GM12878 (cell line): Measurements from ENCODE around the gene AXDND1. TPM values are rescaled to one million over a fixed set of nuclear protein-coding genes. Genes with fewer than 3 reads are reported as not detected.

Experiments
- ATAC-seq: fragments of 200-7000 bp; cut with Tn5 transposase; 3 replicates; pipeline ENCODE4 v1.9.1; 2020; ENCODE audit warnings: mild to moderate bottlenecking, moderate library complexity
- BruUV-seq: library from RNA; stranded (reverse); fragments of 400-500 nt; replicated peaks from 2 replicates; lab custom pipeline; 2021; lab: Mats Ljungman, UMichigan
- CTCF ChIA-PET: fragments of 300-600 bp; sonication (Branson Sonifier 250); formaldehyde crosslinking; extraction: SDS; loops from one replicate; lab custom pipeline; 2021; ENCODE audit warnings: inconsistent platforms; lab: Yijun Ruan, JAX
- POLR2A ChIA-PET: fragments of 350-600 bp; formaldehyde crosslinking; extraction: SDS; loops from one replicate; lab custom pipeline; 2021; ENCODE audit warnings: inconsistent platforms; lab: Charles Lee
- RAD21 ChIA-PET: fragments of 300-600 bp; sonication (Branson Sonifier 250); formaldehyde crosslinking; loops from one replicate; lab custom pipeline; 2023; ENCODE audit warnings: antibody characterized with exemption; ENCODE audit not compliant: unreplicated experiment; lab: Charles Lee
- SMC1A ChIA-PET: fragments of 300-600 bp; sonication (Branson Sonifier 250); formaldehyde crosslinking; loops from one replicate; lab custom pipeline; 2023; ENCODE audit not compliant: unreplicated experiment, uncharacterized antibody; lab: Charles Lee
- DNase-seq: peaks from one replicate; pipeline ENCODE4 v3.0.0-alpha.2; 2011; ENCODE audit warnings: low read depth, low spot score
- FAIRE-seq: peaks from 3 replicates; lab custom pipeline; 2011; peaks lifted over from hg19 to GRCh38; lab: Jason Lieb, UNC
- H2AFZ ChIP-seq: 2 replicates; pipeline ENCODE4 v1.6.0; 2011; ENCODE audit warnings: low read depth, low read length, control low read depth; ENCODE audit not compliant: control insufficient read depth
- H3K27ac ChIP-seq: 2 replicates; pipeline ENCODE4 v1.5.1; 2011; ENCODE audit warnings: control low read depth; ENCODE audit not compliant: control insufficient read depth, insufficient read depth
- H3K27me3 ChIP-seq, 2 experiments: replicated peaks in 1 of 2; 2 replicates each; pipeline versions ENCODE4 v1.6.0 to v1.6.1; 2011; ENCODE audit warnings: low read length in 1 of 2; ENCODE audit not compliant: control insufficient read depth in 2 of 2, insufficient read depth in 2 of 2
- H3K36me3 ChIP-seq, 2 experiments: 2 replicates each; pipeline ENCODE4 v1.5.1; 2011; ENCODE audit warnings: low read length in 1 of 2; ENCODE audit not compliant: control insufficient read depth in 2 of 2, insufficient read depth in 2 of 2
- H3K4me1 ChIP-seq: 2 replicates; pipeline ENCODE4 v1.6.1; 2011; ENCODE audit warnings: mild to moderate bottlenecking, low read length, moderate library complexity, mixed read lengths; ENCODE audit not compliant: control insufficient read depth, insufficient read depth
- H3K4me2 ChIP-seq: 2 replicates; pipeline ENCODE4 v1.6.0; 2011; ENCODE audit warnings: control low read depth; ENCODE audit not compliant: control insufficient read depth, insufficient read depth
- H3K4me3 ChIP-seq: fragments of 200-600 bp; sonication (generic); 2 replicates; pipeline ENCODE4 v1.5.1; 2016
- H3K79me2 ChIP-seq: 2 replicates; pipeline ENCODE4 v1.6.0; 2011; ENCODE audit warnings: low read length; ENCODE audit not compliant: control insufficient read depth, insufficient read depth
- H3K9ac ChIP-seq: 2 replicates; pipeline ENCODE4 v1.8.0; 2011; ENCODE audit warnings: low read length, control low read depth, mixed read lengths; ENCODE audit not compliant: control insufficient read depth, insufficient read depth
- H3K9me3 ChIP-seq: replicated peaks from 3 replicates; pipeline ENCODE4 v1.5.1; 2011; ENCODE audit warnings: mild to moderate bottlenecking, low read length; ENCODE audit not compliant: control insufficient read depth, insufficient read depth
- H4K20me1 ChIP-seq: 2 replicates; pipeline ENCODE4 v1.6.0; 2011; ENCODE audit not compliant: control insufficient read depth, insufficient read depth
- CHD2 ChIP-seq: IDR thresholded peaks from 2 replicates; pipeline ENCODE4 v1.6.1; 2011; ENCODE audit warnings: low read depth, low read length, improper control_type of control experiment, borderline replicate concordance
- E2F4 ChIP-seq: IDR thresholded peaks from 2 replicates; pipeline ENCODE4 v1.6.1; 2012; ENCODE audit warnings: low read depth, low read length, improper control_type of control experiment
- EGR1 ChIP-seq, 2 experiments: IDR thresholded peaks; 1 replicate in 1 of 2; 2 replicates in 1 of 2; pipeline ENCODE4 v1.6.1; 2011 to 2012; ENCODE audit warnings: low read depth in 2 of 2, low read length in 2 of 2, borderline replicate concordance in 1 of 2, mild to moderate bottlenecking in 1 of 2, moderate library complexity in 1 of 2
- EP300 ChIP-seq, 2 experiments: fragments of 150-350 bp in 1 of 2; IDR thresholded peaks; 2 replicates each; pipeline ENCODE4 v1.6.1; 2011 to 2012; ENCODE audit warnings: low read depth in 2 of 2, low read length in 2 of 2, borderline replicate concordance in 1 of 2, improper control_type of control experiment in 1 of 2, inconsistent platforms in 1 of 2; ENCODE audit not compliant: control insufficient read depth in 1 of 2
- GABPA ChIP-seq: IDR thresholded peaks from 2 replicates; pipeline ENCODE4 v1.6.1; 2014; ENCODE audit warnings: antibody characterized with exemption, low read depth, mild to moderate bottlenecking, inconsistent platforms
- HCFC1 ChIP-seq: fragments of 150-350 bp; IDR thresholded peaks from 2 replicates; pipeline ENCODE4 v1.6.1; 2014; ENCODE audit warnings: low read length
- IKZF1 ChIP-seq: fragments of 450-650 bp; conservative IDR thresholded peaks from 2 replicates; pipeline ENCODE4 v1.6.1; 2017; ENCODE audit warnings: antibody characterized with exemption, mild to moderate bottlenecking
- MTA2 ChIP-seq: fragments of 450-650 bp; IDR thresholded peaks from 2 replicates; pipeline ENCODE4 v1.6.1; 2016; ENCODE audit warnings: low read depth, mild to moderate bottlenecking, moderate library complexity
- NBN ChIP-seq: fragments of 450-650 bp; IDR thresholded peaks from 2 replicates; pipeline ENCODE4 v1.6.1; 2016
- NFXL1 ChIP-seq: fragments of 450-650 bp; IDR thresholded peaks from 2 replicates; pipeline ENCODE4 v1.6.1; 2017; ENCODE audit warnings: antibody characterized with exemption, mild to moderate bottlenecking, borderline replicate concordance
- NFYA ChIP-seq: IDR thresholded peaks from 2 replicates; pipeline ENCODE4 v1.6.1; 2011; ENCODE audit warnings: low read depth, mild to moderate bottlenecking, low read length, improper control_type of control experiment, borderline replicate concordance
- NRF1 ChIP-seq: conservative IDR thresholded peaks from 2 replicates; pipeline ENCODE4 v1.6.1; 2011; ENCODE audit warnings: mild to moderate bottlenecking, low read depth, low read length, improper control_type of control experiment
- STAT3 ChIP-seq: IDR thresholded peaks from 2 replicates; pipeline ENCODE4 v1.6.1; 2011; ENCODE audit warnings: low read depth, low read length, improper control_type of control experiment
- TCF3 ChIP-seq: IDR thresholded peaks from 2 replicates; pipeline ENCODE4 v1.6.1; 2012; ENCODE audit warnings: low read depth, mild to moderate bottlenecking, low read length, borderline replicate concordance; ENCODE audit not compliant: insufficient read depth
- ZNF24 ChIP-seq: fragments of 450-650 bp; IDR thresholded peaks from 2 replicates; pipeline ENCODE4 v1.6.1; 2017; ENCODE audit warnings: antibody characterized with exemption, mild to moderate bottlenecking
- WGBS: methylation state at CpG from one replicate; pipeline ENCODE4 v1.1.6; 2016; ENCODE audit warnings: low lambda C conversion rate; ENCODE audit not compliant: insufficient replicate concordance, insufficient coverage; ENCODE audit errors: missing lambda C conversion rate; 5-methylcytosine and 5-hydroxymethylcytosine counted together
- in situ Hi-C: fragments of 300-500 bp; cut with MboI; formaldehyde crosslinking; loops from 9 replicates; pipeline ENCODE4 v1.14.3; 2018; ENCODE audit warnings: mixed read lengths
- intact Hi-C: fragments of 100-400 bp; cut with micrococcal nuclease; formaldehyde crosslinking; loops from one replicate; pipeline ENCODE4 v1.14.2; 2022; ENCODE audit not compliant: unreplicated experiment
- polyA plus RNA-seq, 11 experiments: library from polyadenylated mRNA; depleted of rRNA in 4 of 11; unstranded in 6 of 11; stranded (reverse) in 5 of 11; fragments of >200 nt; fragmentation: Nextera tagmentation in 4 of 11; fragmentation: Illumina TruSeq in 1 of 11; extraction: Ambion mirVana in 4 of 11; extraction: Trizol in 1 of 11; gene quantifications; 1 replicate in 1 of 11; 2 replicates in 10 of 11; pipeline versions ENCODE4 v1.2.1 to v1.2.3, GENCODE V29; 2011 to 2016; ENCODE audit warnings: inconsistent platforms in 2 of 11, missing spikeins in 2 of 11, low read depth in 1 of 11
- total RNA-seq, 4 experiments: library from RNA; depleted of rRNA in 3 of 4; stranded (reverse); fragments of >200 nt in 3 of 4; fragmentation: Illumina TruSeq in 1 of 4; extraction: Trizol in 1 of 4; gene quantifications; 2 replicates each; pipeline versions ENCODE4 v1.2.1 to v1.2.3, GENCODE V29; 2013 to 2021
- TF ChIP-seq, protein P1 (sequence below): fragments of 450-650 bp; IDR thresholded peaks from 2 replicates; pipeline ENCODE4 v1.6.1; 2017; ENCODE audit warnings: low read depth, mild to moderate bottlenecking, moderate library complexity
- TF ChIP-seq, protein P2 (sequence below): IDR thresholded peaks from 2 replicates; pipeline ENCODE4 v1.6.1; 2012; ENCODE audit warnings: improper control_type of control experiment, low read depth, low read length; ENCODE audit not compliant: insufficient replicate concordance

Gene AXDND1
- total and polyA plus RNA-seq, 10 of the 15 experiments (the other 5 are each of a cell fraction or from before 2014, with no cell fraction given), result 0.12 to 0.84 (median 0.42) TPM

GRCh38 chr1:179372160-179372559 is 6.4 kb downstream of the AXDND1 start:
- ChIA-PET CTCF (interaction anchor here (0.7 to 2.4 kb wide), 5 partner anchors 78 to 369 kb away, joined by 3 to 10 read pairs (median 3); partner anchors contain the start of gene SOAT1), RAD21 (interaction anchor here (3.0 to 6.1 kb wide), 2 partner anchors 251 to 292 kb away, joined by 19 to 61 read pairs; partner anchors contain the start of gene TOR3A), POLR2A (no interaction called here), SMC1A (interaction anchor here (1.2 to 5.3 kb wide), 5 partner anchors 78 to 291 kb away, joined by 3 to 27 read pairs (median 4); partner anchors contain the start of genes SOAT1 and TOR3A)
- intact Hi-C loops, result no loop called here
- Histone ChIP-seq H3K27me3 (0 out of 4 replicates have a peak, but pooled peaks cover 0 to 2% of the 10 kb centered on the region in 2 experiments), H3K27ac (no peak overlapping the region), H3K9ac (no peak overlapping the region), H3K4me3 (no peak overlapping the region), H3K4me2 (no peak overlapping the region), H3K9me3 (no peaks in the 10 kb centered on the region), H2AFZ (no peak overlapping the region), H4K20me1 (no peaks in the 10 kb centered on the region), H3K4me1 (no peaks in the 10 kb centered on the region), H3K79me2 (no peaks in the 10 kb centered on the region), H3K36me3 (no peaks in the 10 kb centered on the region)
- no peak for ATAC-seq
- no TSS peak for BruUV-seq
- 60% methylated on average over 4 of the region's 4 CpGs for WGBS
- in situ Hi-C loops, result loop anchor here (25.0 kb wide), 1 partner anchor 610 kb away; no protein-coding TSS in a partner anchor
- DNase-seq, result no peak
- no peak for FAIRE-seq
- TF ChIP-seq NFXL1 (no peak), HCFC1 (no peak), NBN (no peak), NFYA (no peak), E2F4 (no peak), GABPA (no peak), EGR1 (IDR thresholded peaks at IDR 0.05; ENCODE audit: borderline replicate concordance in 1 of 2, low read depth in 2 of 2, low read length in 2 of 2) (no peak), ZNF24 (no peak), TCF3 (no peak), EP300 (IDR thresholded peaks at IDR 0.05; ENCODE audit: borderline replicate concordance in 1 of 2, control insufficient read depth in 1 of 2, low read depth in 2 of 2, low read length in 2 of 2) (no peak), STAT3 (no peak), MTA2 (no peak), IKZF1 (no peak), NRF1 (no peak), CHD2 (no peak)
- TF ChIP-seq, protein P1, sequence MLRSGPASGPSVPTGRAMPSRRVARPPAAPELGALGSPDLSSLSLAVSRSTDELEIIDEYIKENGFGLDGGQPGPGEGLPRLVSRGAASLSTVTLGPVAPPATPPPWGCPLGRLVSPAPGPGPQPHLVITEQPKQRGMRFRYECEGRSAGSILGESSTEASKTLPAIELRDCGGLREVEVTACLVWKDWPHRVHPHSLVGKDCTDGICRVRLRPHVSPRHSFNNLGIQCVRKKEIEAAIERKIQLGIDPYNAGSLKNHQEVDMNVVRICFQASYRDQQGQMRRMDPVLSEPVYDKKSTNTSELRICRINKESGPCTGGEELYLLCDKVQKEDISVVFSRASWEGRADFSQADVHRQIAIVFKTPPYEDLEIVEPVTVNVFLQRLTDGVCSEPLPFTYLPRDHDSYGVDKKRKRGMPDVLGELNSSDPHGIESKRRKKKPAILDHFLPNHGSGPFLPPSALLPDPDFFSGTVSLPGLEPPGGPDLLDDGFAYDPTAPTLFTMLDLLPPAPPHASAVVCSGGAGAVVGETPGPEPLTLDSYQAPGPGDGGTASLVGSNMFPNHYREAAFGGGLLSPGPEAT, result no peak
- TF ChIP-seq, protein P2, sequence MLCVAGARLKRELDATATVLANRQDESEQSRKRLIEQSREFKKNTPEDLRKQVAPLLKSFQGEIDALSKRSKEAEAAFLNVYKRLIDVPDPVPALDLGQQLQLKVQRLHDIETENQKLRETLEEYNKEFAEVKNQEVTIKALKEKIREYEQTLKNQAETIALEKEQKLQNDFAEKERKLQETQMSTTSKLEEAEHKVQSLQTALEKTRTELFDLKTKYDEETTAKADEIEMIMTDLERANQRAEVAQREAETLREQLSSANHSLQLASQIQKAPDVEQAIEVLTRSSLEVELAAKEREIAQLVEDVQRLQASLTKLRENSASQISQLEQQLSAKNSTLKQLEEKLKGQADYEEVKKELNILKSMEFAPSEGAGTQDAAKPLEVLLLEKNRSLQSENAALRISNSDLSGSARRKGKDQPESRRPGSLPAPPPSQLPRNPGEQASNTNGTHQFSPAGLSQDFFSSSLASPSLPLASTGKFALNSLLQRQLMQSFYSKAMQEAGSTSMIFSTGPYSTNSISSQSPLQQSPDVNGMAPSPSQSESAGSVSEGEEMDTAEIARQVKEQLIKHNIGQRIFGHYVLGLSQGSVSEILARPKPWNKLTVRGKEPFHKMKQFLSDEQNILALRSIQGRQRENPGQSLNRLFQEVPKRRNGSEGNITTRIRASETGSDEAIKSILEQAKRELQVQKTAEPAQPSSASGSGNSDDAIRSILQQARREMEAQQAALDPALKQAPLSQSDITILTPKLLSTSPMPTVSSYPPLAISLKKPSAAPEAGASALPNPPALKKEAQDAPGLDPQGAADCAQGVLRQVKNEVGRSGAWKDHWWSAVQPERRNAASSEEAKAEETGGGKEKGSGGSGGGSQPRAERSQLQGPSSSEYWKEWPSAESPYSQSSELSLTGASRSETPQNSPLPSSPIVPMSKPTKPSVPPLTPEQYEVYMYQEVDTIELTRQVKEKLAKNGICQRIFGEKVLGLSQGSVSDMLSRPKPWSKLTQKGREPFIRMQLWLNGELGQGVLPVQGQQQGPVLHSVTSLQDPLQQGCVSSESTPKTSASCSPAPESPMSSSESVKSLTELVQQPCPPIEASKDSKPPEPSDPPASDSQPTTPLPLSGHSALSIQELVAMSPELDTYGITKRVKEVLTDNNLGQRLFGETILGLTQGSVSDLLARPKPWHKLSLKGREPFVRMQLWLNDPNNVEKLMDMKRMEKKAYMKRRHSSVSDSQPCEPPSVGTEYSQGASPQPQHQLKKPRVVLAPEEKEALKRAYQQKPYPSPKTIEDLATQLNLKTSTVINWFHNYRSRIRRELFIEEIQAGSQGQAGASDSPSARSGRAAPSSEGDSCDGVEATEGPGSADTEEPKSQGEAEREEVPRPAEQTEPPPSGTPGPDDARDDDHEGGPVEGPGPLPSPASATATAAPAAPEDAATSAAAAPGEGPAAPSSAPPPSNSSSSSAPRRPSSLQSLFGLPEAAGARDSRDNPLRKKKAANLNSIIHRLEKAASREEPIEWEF, result no peak
